Limb (tissue), 2 donors: ENCODE results near the gene GPX4.

Experiments
- DNase-seq, 2 donors: peaks; one replicate each; pipeline ENCODE4 v3.0.0-alpha.2; 2016; ENCODE audit errors: extremely low spot score in 2 of 2

GPX4 gene

DNA sequence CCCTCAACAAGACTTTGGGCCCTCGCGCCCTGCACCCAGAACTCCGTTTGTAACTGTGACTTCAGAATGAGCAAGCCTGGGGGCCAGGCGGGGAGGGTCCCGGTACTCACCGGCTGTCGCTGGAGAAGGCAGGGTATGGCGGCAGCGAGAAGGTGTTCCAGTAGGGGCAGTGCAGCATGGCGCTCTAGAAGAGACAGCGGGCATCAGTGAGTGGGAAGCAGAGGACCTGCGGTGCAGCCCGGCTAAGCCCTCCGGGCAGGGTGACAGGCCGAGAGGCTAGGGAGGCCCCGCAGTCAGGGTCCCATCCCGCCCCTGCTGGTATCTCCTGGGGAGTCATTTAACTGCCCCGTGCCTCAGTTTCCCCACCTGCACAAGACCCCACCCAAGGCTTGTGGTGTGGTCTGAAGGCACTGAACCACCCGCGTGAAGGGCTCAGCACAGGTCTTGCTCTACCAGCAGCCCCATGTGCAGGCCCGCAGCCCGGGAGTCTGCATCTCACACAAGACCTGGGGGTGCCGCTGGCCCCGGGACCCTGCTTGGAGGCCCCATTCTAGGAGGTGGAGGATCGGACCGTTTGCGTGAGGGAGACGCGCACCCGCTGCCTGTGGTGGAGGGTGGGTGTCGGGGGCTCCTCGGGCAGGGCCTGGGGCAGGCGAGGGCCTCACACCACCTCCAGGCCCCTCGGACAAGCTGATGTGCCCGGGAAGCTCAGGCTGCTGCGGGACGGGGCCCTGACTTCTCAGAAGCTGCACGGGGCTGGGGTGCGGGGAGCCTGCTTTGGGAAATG is 45.7 kb downstream of the GPX4 start:
- DNase-seq: no peak

DNA sequence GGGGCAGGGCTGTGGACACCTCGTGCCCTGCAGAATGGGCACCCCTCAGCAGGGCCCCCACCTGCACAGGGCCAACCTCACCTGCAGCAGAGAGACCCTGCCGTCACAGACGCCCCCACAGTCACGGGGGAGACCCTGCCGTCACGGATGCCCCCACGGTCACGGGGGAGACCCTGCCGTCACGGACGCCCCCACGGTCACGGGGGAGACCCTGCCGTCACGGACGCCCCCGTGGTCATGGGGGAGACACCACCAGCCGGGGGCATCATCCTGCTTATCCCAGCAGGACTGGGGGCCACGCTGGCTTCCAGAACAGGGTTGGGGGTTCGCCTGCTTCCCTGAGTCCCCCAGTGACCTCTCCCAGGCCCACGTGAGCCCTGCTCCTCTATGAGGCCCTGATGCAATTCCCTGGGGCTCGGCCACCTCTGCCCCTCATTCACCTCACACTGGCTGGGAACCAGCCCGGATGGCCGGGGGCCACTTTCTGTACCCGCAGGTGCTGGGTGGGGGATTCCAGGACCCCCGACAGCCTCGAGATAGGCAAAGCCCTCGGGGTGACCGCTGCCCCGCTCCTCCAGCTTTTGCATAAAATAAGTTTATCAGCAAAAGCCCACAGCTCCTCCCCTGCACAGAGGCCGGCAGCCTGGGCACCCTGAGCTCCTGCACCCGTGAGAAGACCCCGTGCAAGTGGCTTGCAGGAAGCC is 46.7 kb downstream of the GPX4 start:
- DNase-seq: no peak

DNA sequence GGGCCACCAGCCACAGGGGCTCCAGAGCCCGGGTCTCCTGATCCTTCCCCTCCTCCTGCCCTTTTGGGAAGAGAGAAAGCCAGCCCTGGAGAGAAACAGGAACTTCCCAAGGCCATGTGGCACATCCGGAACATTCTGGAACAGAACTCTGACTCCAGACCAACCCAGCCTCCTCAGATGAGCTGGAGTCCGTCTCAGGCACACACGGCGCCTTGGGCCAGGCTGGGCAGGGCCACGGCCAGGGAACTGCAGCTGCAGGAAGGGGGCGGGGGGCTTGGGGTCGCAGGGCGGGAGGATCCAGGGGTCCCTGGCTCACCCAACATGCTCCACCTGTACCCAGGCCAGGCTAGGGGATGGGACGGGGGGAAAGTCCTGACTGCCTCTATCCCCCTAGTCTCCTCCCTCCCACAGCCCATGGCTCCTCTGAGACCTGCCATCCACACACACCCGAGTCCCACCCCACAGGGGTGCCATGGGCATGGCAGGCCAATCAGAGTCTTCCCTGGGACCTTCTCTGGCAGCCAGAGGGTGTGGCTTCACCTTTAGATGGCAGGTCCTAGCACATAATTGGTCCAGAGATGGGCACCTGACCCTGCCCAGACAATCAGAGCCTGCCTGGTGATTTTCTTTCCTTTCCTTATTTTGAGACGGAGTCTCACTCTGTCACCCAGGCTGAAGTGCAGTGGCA is 47.4 kb downstream of the GPX4 start:
- DNase-seq: no peak

DNA sequence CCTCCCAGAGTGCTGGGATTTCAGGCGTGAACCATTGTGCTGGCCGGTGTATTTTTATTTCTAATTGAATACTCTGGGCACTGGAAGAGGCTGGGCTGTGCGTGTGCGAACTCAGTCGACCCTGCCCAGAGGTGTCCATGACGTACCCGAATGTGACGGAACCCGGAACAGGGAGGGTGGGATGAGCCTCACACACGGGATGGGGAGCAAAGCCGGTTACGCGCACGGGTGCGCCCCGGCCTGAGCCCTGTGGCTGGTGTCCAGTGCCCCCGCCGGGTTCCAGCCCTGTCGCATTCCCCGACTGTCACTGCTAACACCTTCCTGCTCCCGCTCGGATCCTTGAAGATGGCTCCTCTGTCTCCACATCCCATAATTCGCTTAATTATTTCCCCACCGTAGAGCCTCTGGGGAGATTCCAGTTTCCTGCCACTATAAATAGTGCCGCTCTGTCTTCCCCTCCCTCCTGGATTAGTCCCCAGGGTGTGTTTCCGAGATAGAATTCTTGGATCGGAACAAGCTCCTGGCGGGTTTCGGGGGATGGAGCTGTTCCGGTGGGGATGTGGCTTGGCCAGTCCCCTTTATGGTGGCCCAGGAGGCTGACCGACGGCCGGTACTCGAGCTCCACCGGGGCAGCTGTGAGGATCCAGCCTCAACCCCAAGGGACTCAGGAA is 48.3 kb downstream of the GPX4 start:
- DNase-seq: no peak

DNA sequence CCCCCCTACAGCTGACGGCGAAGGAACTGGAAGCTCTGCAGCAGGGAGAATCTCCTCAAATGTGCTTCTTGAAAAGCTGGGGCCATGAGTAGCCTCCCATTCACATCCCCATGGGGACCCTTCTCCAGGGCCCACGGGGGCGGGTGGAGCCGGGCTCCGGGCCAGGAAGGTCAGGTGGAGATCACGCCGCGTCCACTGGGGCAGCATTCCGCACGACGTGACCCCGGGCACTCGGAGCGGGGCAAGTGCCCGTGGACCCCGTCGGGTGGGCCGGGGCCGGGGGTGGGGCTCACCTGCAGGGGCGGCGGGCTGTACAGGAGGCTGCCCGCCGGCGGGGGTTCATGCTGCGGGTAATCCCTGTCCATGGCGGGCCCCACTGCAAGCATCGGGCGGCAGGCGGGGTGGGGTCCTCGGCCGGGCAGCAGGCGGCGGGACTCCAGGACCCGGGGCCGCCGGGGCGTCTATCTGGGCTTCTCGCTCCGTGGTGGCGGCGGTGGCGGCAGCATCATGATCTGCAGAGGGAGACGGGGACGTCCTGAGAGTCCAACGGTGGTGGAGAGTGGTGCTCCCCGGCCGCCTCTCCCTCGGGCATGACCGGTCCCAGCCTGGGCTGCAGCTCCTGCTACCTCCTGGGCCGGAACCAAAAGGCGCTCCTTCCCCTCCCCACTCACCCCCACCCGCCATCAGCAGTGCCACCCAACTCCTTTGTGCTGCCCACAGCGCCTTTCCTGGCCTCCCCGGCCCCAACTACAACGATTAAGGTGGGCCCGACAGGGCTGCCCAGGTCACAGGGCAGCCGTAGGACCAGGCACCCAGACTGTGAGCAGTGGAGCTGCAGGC is 50.3 kb downstream of the GPX4 start:
- no peak for DNase-seq

DNA sequence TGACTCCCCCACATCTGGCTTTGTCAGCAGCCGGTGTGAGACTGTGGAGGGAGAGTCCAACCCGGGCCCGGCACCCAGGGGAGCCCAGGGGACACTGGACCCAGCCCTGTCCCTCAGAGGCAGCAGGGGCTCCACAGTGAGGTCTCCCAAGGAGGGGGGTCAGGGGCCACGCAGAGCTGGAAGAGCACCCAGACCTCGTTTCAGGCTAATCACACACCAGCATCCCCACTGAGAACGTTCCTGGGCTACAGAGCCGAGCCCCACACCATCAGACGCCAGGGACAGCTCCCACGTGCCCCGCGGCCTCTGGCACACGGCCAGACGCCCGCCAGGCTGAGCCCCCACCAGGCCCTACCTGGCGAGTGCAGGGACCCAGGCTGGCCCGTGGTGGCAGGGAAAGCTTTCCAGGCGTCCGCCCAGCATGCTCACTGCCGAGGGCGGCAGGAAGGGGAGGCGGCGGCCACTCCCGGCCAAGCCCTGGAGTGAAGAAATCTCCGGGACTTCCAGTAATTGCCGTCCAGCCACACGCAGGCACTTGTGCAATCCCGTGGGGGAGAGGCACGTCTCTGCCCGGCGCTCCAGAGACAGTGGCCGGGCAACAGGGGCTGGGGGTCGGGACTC is 51.0 kb downstream of the GPX4 start:
- DNase-seq: no peak

DNA sequence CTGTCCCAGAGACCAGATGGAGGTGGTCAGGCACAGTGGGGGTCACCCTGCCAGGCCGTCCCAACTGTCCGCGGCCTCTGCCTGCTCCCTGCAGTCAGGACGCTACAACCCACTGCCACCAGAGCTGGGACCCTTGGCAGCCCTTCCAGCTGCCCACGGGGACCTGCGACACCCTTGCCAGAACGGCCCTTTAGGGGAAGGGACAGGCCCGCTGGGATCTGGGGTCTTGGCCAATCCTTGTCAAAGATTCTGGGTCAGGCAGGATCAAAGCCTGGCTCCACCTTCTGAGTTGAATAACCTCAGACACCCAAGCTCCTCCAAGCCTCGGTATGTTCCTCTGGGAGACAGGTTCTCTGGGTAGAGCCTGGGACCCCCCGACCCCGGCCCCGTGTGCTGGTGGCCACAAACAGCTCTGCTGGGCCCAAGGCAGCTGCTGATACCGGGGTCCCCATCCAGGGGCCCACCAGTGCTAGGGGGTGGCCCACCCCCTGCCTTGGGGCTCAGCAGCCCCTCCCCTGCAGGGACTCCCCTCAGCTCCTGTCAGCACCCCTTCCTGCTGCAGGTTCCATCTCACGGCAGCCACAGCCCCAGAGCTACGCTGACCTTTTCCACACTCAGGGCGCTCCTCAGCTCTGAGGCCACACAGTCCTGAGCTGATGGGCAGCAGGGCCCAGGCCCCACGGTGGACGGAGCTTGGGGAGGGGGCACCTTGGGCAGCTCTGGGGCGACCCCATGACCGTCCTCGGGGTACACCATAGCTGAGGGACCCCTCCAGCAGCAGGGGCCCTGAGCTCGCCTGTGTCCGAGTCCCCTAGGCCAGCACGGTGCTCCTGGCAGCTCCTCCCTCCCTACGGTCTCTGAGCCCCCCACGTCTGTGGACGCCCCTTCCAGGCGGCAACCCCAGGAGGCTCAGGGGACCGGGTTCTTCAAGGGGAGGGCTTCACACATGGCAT is 51.8 kb downstream of the GPX4 start:
- no peak for DNase-seq
